ENCODE data around the gene SLC29A4. TPM values are rescaled to one million over a fixed set of nuclear protein-coding genes. Genes with fewer than 3 reads are reported as not detected.
"Not testable (repeated sequence)": the region's sequence is repeated elsewhere in the genome, so short reads cannot be mapped to it uniquely, and the experiment has no call there.

The SLC29A4 gene
- total and polyA plus RNA-seq, 2 of the 13 experiments (the other 11 are each of a cell fraction or from before 2014, with no cell fraction given): 29.7 to 31.7 TPM

GRCh38 chr7:5279734-5280133, 3.0 kb upstream of the SLC29A4 start (continued):
- TF ChIP-seq SRSF9 (IDR thresholded peaks at IDR 0.05; ENCODE audit: borderline replicate concordance, insufficient read depth, low read depth, low read length, poor library complexity, severe bottlenecking) (no peak), ZNF639 (CRISPR knock-in tag; conservative IDR thresholded peaks at IDR 0.05) (no peak)

GRCh38 chr7:5281598-5282500, 894 bp upstream of the SLC29A4 start:
- H4K20me1 ChIP-seq (ENCODE audit: insufficient read depth, low read length); H3K36me3 ChIP-seq (replicated peaks in 1 of 2; ENCODE audit: control insufficient read depth in 1 of 2, insufficient read depth in 2 of 2, low read length in 2 of 2); H3K79me2 ChIP-seq (ENCODE audit: insufficient read depth, low read length); DNase-seq (ENCODE audit: low spot score); H3K27me3 ChIP-seq (ENCODE audit: control insufficient read depth in 1 of 2, insufficient read depth in 2 of 2, low read length in 2 of 2); CTCF ChIA-PET (ENCODE audit: low intra/inter-chr PET ratio, low total read pairs); intact Hi-C loops (cut with micrococcal nuclease; ENCODE audit: unreplicated experiment); BruUV-seq (replicated peaks); FAIRE-seq; H3K4me3 ChIP-seq (replicated peaks in 1 of 3; ENCODE audit: insufficient read depth in 1 of 3, low read depth in 2 of 3, low read length in 3 of 3); POLR2A ChIA-PET; H2AFZ ChIP-seq (ENCODE audit: low read length); H3K9me3 ChIP-seq (ENCODE audit: low read length); H3K9ac ChIP-seq (ENCODE audit: insufficient read depth, low read depth, low read length); H3K4me2 ChIP-seq (ENCODE audit: low read depth, low read length); ATAC-seq; H3K4me1 ChIP-seq (ENCODE audit: insufficient read depth, low read length); H3K27ac ChIP-seq (ENCODE audit: extremely low read length, insufficient read depth, low read length): not testable (repeated sequence)
- WGBS (ENCODE audit: low lambda C conversion rate): 24% methylated on average over 19 of the region's 19 CpGs
- in situ Hi-C loops (cut with HindIII; ENCODE audit: extremely low pct_ligation_motif_present, low pct_unique_long_range_greater_than_20kb): loop anchor here (5.0 kb wide), 1 partner anchor 40 kb away; no protein-coding TSS in a partner anchor
